KG1 (cell line): ENCODE results near the gene FGGY.
"Not testable (repeated sequence)": the region's sequence is repeated elsewhere in the genome, so short reads cannot be mapped to it uniquely, and the experiment has no call there.

Source experiments
- DNase-seq: peaks from one replicate; lab custom pipeline; 2025; lab: John Stamatoyannopoulos, UW

The FGGY gene

DNA sequence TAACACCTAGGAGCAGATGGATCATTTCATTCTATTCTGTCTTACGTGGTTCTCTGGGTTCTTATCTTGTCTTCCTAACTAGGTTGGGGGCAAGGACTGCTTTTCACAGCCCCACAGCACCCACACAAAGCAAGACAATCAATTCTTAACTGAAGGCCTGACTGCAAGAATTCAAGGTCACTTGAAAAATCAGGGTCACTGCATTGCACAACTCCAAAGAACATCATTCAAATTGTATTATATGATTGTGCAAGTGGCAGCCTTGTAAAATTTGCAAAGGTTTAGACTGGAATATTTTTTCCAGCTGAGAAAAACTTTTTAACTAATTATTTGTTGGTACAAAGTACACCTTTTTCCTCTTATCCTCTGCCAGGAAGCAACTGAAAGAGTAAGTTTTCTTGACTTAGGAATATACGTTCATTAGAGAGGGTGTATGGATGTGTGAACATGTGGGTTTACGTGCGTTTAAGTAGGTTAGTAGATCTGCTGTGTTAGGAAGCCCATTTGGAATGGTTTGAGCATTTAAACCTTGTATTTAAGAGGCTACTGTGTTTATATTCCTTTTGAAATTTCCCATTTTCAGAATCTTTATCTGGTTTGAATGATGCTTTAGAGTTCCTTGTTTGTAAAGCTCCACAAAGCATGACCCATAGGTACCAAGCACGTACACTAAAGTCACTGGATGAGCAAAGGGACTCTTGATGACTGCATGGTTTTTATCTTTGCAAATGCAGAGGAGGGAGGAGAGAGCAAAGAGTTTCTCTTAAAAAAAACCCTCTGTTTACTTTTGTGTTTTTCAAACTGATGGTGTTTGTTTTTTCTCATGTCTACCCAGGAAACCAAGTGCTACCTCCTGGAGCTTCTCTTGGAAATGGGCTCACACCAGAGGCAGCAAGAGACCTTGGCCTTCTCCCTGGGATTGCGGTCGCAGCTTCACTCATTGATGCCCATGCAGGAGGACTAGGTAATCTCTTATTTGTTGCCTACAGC, 214.9 kb downstream of the FGGY start:
- no peak for DNase-seq

DNA sequence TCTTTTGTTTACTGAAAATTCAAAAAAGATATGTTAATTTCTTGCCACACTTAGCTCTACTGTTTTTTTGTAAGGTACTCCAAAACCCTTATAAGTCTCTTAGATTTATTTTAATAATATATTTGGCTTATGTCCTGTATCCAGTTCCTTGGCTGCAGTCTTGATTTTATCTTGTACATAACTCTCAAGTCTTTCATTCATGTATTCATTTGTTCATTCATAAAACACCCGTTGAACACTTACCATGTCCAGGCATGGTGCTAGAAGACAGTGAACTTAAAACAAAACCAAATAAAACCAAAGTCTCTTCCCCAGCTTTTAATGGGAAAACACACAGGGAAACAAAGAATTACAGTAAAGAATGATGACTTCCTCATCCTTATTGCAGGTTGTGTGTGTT, 215.8 kb downstream of the FGGY start:
- DNase-seq = no peak

DNA sequence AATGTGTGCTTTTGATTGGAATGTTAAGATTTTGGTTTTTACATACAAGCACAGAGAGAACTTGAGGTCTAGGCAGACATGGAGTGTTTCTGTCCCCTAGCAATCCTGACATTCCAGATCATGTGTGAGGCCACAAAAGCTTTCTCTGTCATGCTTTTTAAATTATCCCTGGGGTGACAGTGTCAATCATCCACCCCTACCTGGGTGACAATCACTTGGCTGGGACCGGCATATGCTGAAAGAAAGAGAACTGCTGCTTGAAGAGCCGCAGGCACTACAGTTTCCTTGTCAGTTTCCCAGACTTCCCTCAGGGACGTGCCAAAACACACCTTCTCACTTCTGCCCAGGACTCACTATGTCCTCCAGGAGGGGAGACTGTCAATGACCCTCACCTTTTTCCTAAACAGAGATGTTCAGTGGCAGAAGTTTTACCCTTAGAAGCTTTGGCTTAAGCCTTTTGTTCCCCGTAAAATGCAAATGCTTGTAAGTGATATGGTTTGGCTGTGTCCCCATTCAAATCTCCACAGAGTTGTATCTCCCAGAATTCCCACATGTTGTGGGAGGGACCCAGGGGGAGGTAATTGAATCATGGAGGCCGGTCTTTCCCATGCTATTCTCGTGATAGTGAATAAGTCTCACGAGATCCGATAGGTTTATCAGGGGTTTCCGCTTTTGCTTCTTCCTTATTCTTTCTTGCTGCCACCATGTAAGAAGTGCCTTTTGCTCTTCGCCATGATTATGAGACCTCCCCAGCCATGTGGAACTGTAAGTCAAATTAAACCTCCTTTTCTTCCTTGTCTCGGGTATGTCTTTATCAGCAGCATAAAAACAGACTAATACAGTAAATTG, 217.4 kb downstream of the FGGY start:
- DNase-seq = no peak

DNA sequence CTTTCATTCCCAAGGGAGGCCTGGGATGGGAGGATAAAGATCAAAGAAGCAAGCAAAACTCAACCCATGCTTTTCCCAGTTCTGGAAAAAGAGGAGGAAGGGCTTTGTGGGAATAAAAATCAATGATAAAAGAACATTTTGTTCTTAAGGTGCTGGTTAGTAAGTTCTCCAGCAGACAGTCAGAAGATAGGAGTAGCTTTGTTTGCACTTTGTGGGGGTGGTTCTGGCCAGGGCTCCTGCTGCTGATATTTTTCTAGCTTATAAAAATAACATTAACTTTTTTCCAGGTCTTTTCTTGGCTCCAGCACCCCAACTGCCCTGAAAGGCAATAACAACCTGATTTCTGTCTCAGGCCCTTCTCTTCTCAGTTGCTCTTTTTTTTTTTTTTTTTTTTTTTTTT, 220.0 kb downstream of the FGGY start:
- no peak for DNase-seq

DNA sequence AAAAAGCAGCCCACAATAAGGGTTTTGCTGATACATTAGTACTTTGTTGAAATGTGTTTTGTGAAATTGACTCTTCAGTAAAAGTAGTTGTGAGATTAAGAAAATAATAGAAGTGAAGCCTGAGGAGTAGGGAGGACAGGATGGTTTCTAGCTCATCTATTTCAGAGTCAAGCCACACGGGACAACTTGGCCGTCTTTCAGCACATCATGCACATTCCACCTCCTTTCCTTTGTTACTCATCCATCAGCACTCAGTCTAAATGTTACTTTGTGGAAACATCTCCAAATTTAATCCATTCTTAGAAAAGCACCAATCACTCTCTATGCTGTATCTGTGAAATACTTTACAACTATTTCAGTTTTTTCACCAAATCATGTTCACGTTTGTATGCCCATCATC, 223.3 kb downstream of the FGGY start:
- DNase-seq = no peak

DNA sequence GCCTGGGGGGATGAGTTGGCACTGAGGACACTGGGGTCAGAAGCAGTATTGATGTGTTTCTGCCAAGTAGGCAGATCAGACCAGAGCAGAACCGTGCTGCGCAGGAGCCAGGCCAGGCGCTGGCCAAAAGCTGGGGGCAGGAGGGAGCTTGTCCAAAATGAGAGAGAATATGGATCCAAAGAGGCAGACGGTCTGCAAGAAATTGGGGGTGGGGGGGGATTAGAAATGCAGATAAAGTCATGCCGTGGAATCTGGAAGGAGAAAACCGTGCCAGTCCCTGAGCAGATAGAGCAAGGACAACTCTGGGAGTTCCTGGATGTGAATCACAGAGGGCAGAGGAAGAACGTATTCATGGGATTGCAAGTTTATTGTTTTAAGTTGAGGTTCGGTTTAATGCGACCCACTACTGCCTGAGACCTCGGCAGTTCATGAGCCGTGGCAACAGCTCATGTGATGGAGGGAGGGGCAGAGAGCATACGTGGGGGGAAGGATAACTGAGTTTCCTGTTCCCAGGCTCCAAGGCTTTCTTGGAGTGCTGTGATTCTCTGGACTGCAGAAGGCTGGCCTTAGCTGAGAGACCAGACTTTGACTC, 224.0 kb downstream of the FGGY start:
- no peak for DNase-seq

DNA sequence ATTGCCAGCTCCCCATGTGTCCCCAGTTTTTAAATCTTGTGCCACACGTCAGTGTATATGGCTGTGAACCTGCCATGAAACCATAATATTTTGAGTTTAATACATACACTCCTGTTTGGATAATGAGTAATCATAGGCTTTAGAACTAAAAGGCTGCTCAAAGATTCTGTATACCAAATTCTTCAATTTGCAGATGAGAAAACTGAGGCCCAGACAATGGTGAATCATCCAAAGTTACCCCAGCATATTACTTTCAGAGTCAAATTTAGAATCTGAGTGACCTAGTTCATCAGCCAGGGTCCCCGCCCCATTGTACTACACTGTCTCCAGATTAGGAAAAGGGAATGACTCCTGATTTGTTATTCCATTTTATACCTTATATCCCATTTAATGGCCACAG, 224.6 kb downstream of the FGGY start:
- DNase-seq = no peak

DNA sequence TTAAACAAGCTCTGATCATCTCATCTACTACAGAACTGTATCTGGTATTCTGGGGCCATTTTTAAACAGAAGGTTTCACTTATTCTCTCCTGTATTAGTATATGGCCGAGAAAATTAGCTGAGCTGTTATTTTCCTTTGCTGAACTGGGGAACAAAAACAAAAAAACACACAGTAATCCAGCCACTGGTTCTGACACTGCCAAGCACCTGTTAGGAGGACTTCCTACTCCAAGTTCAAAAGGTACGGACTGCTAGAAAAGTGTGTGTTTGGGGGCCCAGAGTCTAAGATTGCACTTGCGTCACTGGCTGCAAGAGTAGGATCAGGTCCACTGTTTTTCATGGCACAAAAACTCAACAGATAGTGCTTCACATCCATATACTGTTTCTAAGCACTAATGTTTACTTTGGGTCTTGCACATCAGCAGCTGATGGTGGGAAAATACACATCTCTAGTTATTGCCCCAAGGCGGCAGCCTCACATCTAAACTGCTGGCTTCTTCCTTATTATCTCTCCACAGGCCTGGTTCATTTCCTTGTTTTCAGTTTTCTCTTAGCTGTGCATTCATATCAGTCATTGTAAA, 226.1 kb downstream of the FGGY start:
- no peak for DNase-seq

DNA sequence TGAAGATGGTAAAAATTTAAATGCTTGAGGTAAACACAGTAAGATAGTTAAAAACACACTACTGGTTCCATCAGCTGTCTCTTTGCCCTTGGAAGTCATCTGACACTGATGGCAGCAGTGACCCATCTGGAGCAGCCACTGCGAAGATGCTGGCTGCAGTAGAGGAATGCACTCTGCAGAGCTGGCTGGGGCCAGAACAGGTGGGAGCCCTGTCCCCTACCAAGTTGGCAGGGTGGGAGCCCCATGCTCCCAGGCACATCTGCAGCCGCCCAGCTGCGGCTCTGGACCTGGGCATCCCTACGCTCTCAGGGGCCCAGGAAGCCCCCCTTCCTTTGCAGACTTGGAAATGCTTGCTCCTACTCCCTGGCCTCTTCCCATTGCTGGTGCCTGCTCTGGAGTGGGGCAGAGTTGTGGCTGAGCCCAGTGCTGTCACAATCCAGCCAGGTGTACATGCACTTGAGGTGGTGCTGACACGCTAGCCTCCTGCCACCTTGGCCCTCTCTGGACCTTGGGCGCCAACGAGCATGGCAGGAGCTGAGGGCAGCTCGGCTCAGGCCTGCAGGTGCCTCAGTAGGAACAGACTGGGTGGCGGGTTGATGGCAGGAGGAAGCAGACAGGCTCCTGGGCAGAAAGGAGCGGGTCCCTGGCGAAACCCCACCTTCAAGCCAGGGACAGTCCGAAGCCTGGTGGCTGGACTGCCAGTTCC, 227.0 kb downstream of the FGGY start:
- DNase-seq = no peak

DNA sequence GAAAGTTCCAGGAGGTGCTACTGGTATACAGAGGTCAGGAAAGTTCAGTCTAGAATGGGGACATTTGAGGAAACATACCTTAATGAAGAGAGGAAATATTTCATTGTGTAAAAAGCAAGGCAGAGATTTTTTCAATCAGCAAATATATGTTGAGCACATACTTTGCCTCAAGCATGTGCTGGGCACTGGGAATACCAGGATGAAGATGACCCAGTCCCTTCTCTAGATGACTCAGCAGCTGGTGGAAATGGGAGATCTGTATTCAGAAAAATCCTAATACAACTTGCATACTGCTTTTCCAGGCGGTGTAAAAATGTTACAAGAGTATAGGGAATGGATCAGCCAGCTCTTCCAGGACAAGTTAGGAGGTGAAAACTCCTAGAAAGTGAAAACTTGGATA, 229.3 kb downstream of the FGGY start:
- DNase-seq = no peak

DNA sequence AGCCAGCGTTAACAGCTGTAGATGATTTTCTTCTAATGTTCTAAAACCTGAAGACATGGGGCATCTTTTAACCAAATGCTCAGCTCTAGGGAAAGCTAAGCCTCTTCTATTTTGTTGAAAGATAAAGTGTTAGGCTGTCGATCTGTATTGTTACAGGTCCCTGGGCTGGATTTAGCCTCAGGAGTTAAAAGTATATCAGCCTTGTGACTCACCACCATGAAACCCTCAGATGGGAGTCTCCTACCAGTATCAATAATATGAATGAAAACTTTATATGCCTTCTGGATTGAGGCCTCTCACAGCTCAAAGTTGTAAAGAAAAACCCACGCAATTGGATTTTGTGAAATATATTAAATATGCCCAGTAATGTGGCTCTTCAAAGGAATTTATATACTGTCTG, 231.6 kb downstream of the FGGY start:
- no peak for DNase-seq

DNA sequence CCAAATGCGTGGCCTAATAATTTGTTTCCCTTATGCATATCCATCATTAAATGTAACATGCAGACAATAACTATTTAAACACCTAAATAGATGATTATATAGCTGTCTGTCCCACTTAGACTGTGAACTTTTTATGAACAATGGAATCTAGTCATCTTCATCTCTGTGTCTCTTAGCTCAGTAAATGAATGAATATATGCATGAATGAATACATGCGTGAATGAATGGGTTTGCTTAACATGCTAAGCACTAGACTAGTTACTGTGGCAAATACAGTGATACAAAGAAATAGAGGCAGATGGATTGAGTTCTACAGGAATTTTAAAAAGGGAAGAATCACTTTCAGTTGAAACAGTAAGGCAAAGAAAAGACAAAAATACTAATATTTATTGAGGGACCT, 232.0 kb downstream of the FGGY start:
- DNase-seq = no peak

DNA sequence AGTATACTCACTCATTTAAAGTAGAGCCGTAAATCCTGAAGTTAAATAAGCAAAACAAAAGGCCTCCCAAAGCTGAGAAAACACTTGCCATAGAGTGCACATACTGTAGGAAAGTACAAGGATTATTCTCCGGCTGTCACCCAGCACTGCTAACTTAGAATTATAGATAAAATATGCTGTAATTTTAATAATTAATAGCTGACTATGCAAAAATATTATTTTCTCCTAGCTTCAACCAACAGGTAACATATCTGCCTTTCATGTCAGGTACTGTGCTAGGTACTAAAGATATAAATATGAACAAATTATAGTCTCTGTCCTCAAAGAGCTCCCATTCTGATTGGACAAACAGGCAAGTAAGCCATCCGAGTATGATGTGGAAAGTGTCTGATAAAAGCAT, 233.2 kb downstream of the FGGY start:
- DNase-seq = no peak

DNA sequence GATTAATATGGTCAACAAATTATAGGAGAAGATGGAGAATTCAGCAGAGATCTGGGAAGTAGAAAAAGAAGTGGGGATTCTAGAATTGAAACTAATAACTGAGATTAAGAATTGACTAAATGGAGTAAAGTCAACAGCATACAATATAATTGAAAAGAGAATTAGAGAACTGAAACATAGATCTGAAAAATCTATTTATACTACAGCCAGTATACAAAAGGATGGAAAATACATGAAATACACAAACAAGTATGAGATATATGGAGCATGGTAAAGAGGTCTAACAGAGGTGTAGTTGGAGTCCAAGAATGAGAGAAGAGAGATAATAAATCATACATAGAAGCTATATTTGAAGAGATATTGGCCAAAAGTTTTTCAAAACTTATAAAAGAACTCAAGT, 235.2 kb downstream of the FGGY start:
- no peak for DNase-seq

DNA sequence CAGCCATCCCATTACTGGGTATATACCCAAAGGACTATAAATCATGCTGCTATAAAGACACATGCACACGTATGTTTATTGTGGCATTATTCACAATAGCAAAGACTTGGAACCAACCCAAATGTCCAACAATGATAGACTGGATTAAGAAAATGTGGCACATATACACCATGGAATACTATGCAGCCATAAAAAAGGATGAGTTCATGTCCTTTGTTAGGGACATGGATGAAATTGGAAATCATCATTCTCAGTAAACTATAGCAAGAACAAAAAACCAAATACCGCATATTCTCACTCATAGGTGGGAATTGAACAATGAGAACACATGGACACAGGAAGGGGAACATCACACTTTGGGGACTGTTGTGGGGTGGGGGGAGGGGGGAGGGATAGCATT, 241.6 kb downstream of the FGGY start:
- not testable (repeated sequence) for DNase-seq

DNA sequence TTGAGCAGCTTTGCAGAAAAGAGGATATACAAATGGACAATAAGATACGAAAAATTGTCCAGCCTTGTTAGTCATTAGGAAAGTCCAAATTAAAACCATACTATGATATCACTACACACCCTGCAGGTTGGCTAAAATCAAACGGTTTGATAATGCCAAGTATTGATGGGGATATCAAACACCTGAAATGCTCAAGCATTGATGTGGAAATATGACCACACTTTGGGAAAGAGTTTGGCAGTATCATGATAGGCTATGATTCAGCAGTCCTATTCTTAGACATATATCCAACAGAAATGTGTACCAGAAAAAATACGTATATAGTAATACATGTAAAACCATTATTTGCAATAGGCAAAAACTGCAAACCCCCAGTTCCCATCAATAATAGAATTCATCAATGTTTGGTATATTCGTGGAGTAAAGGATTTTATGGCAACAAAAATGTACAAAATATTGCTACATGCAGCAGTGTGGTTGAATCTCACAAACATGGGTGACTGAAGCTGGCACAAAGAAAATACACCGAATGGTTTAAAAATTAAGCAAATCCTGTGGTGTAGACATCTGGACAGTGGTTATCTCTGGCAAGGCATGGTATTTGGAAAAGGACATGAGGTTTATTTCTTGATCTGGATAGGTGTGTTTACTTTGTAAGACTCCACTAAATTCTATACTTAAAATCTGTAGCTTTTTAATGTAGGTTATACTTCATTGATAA, 243.2 kb downstream of the FGGY start:
- no peak for DNase-seq

DNA sequence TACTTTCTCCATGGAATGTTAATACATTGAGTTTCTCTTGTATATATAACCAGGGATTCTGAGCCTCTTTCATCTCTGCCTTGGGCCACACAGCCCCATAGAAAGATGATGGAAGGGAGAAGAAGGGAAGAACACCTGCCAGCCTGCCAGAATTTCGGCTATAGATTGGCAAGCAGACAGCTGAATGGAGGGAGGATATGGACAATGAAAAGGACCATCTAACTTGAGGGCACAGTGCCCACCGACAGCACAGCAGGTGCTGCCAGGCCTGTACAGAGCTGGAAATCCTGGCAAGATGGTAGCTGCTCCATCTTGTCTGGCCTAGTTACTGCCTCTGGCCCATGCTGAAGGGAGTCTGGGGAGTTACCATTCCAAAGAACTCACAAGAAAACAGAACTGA, 244.3 kb downstream of the FGGY start:
- no peak for DNase-seq

DNA sequence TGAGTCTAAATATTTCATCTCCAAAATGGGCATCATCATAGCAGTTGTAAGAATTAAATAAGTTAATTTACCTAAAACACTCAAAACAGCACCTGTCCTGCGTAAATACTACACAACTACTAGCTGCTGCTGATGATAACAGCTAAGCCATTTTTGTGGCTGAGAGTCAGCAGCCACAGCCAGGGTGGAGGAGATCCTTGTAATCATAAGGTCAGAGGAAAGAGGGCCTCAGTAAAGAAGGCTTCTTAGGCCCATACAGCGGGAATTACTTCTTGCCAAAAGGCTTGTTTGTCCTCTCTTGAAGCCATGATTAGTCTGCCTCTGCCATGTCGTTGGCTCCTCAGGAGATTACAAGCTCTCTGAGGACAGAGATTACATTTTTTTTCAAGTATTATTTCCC, 245.0 kb downstream of the FGGY start:
- no peak for DNase-seq

DNA sequence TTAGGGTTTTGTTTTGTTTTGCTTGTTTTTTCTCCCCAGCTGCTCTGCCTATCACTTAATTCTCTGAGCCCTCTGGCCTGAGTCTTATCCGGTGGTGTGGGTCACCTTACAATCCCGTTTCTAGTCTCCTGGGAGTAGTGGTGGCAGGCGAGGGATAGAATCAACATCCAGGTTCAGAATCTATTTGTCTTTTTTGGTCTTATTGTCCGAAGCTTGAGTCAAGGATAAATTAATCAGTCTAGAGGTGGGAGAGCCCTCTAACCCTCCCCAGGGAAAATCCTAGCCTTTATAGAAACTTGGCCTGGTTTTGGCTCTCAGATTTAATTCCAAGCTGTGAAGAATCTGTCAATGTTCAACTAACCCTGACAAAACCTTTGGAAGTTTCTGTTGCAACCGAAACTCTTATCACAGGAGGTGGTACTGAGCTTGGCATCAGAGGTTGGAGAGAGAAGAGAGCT, 246.3 kb downstream of the FGGY start:
- DNase-seq = no peak

DNA sequence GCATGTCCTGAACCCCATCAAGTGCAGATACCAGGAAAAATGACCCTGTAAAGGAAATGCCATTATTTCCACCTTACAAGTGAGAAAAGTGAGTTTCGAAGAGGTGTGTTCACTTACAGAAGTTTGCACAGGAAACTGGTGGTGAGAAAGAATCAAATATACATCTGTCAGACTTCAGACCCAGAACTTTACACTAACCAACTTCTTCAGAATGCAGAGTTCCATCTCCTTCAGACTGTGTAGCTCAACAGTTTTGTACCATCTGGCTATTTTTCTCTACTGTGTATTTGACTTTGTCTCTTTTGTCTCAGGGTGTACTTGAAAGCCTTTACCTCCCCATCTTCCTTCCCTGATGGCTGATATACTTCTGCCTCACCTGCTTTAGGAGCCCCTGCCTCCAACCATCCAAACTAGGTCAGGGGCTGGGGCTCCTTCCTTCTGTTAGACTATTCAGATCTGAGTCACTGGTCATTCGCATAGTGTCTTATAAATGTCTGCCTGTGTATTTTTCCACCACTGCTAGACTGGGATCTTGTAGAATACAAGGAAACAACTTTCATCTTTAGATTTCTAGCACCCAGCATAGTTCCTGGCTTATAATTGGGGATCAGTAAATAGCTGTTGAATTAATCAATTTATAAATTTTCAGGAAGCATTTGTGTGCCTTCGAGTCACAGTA, 247.9 kb downstream of the FGGY start:
- no peak for DNase-seq
